GM21825 (cell line): ENCODE data around the gene COX18.
A peak's percentile ranks its signal among the peaks of the same experiment; 100 is the strongest.

Experiments used
- ATAC-seq: cut with Tn5 transposase; IDR thresholded peaks from one replicate; pipeline ENCODE4 v1.9.1; 2021; ENCODE audit warnings: mild to moderate bottlenecking, moderate library complexity; ENCODE audit not compliant: unreplicated experiment

Gene COX18

DNA sequence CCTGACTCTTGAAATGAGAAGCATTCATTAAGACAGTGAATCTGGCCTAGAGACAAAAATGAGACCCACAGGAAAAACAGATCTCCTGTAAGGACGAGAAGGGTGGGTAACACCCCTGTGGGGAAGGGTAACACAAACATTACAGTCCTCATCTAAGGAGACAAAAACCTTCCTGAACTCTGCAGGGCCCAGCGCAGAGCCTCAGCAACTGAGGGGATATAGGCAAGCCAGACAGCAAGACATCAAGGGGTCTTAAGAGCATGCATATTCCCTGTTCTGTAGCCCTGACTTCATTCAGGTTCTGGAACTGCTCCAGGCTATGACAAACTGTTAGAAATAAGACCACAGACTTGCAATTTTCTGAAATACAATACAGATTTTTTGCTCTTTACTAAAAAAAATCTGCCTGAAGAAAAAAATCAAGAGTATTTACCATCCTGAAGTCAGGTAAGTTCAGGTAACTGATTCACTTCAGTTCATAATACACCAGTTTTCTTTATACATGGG lies 15.5 kb downstream of the COX18 start:
- no peak for ATAC-seq

- no peak for ATAC-seq
These were observed 16.4 kb downstream of the COX18 start for GRCh38 chr4:73053076-73053475.

GRCh38 chr4:73051625-73052024 lies 17.9 kb downstream of the COX18 start:
- no peak for ATAC-seq

DNA sequence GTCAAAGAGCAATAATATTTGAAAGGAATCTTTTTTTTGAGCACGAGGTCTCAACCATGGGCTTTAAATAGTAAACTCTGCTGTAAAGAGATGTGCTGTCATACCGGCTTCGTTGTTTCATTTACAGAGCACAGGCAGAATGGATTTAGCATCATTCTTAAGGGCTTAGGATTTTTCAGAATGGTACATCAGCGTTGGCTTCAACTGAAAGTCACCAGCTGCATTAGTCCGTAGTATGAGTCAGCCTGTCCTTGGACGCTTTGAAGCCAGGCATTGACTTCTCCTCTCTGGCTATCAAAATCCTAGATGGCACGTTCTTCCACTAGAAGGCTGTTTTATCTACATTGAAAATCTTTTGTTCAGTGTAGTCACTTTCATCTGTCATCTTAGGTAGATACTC lies 23.6 kb downstream of the COX18 start:
- no peak for ATAC-seq

DNA sequence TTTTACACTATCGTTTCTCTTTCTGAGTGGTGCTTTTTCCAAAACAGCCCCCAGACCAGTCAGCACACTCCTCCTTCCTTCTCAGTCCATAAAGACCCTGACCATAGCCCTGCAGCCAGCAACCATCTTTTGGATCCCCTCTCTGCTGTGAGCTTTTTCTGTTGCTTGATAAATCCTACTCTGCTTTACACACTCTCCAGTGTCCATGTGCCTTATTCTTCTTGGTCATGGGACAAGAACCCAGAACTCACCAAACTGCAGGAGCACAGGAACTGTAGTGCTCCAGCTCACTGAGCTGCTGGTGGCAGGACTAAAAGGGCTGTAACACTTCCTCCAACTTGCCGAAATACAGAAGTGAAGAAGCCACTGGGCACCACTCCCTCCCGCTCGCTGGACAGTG lies 32.5 kb downstream of the COX18 start:
- no peak for ATAC-seq

DNA sequence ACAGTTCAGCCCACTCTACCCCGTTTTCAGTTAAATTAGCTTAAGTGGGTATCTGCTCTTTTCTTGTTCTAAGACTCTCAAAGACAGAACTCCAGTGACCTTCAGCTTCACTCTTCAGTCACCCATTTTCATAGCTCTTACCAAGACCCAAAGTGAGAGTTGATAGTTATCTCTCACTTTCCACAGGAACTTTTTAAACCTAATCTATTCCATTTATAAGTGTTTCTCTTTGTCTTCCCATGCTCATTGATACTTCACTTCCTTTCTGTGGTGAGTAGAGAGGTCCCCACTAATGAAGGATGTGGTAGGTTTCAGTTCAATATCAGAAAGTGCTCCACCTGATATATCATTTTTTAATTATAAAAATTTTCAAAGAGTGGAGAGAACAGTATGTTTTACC lies 33.4 kb downstream of the COX18 start:
- ATAC-seq, result no peak

GRCh38 chr4:73034896-73035295 lies 34.6 kb downstream of the COX18 start:
- no peak for ATAC-seq

GRCh38 chr4:73028621-73029020 lies 40.9 kb downstream of the COX18 start:
- no peak for ATAC-seq

- peak; percentile 53 for ATAC-seq
These were observed 47.9 kb downstream of the COX18 start for GRCh38 chr4:73021634-73022033.

GRCh38 chr4:73019462-73020047 lies 50.0 kb downstream of the COX18 start:
- no peak for ATAC-seq

- ATAC-seq, result no peak
These were observed 50.9 kb downstream of the COX18 start for GRCh38 chr4:73018595-73018994.

GRCh38 chr4:73013310-73013709 lies 56.2 kb downstream of the COX18 start:
- no peak for ATAC-seq

- no peak for ATAC-seq
These were observed 56.8 kb downstream of the COX18 start for GRCh38 chr4:73012673-73013072.

DNA sequence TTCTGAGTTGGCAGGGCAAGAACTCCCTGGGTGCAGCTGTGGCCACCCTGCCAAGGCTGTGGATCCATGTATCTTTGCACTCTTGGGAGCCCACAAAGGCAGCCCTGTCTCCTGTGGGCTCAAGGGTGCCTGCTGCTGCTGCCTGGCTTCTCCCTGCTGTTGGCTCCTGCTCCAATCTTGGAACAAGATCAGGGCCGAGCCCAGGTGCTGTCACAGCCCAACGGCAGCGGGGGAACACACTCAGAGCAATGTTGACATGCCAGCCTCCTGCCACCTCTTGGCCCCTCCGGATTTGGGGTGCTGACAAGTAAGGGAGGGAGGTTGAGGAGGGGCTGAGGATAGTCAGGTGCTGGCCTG lies 57.9 kb downstream of the COX18 start:
- ATAC-seq, result no peak

- no peak for ATAC-seq
These were observed 58.5 kb downstream of the COX18 start for GRCh38 chr4:73010789-73011628.

DNA sequence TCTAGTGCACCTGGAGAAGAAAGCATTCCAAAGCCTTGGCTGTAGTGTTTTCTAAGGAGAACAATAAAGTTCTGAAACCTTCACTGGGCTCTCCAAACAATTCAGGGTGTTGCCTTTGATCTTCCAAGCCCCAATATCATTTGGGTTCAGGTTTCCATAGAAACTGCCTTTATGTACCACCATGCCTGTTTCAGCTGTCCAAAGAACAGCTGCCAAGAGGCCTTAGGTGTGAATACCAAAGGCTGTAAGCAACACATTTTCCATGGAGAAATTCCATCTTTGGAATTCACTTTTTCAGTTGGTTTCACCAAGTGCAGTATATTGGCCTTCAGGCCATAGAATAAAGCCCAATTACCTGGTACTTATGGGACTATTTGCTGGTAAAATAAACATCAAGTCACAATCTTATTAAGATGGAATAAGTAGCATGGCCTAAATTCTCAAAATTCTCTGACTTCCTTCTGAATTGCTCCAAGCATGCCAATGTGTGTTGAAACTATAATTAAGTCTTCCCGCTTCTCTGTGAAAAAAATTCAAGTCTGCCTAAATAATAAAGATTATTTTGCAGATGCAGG lies 61.9 kb downstream of the COX18 start:
- ATAC-seq, result no peak

- ATAC-seq, result no peak
These were observed 63.1 kb downstream of the COX18 start for GRCh38 chr4:73006286-73006990.

DNA sequence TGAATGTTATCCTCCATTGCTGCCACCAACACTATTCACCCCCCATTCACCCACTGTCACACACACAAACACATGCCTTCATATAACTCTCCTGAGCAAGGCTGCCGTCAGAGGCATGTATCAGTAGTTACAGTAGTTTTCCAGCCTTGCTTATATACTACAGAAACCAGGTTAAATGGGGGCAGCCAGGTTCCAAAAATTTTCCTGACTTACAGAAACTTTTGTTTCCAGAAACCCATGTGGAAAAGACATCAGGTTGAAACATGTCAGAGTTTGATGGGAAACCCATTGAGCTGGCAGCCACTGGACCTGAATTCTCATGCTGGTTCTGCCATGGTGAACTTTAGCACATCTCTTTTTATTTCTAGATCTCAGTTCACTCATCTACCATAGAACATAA lies 64.0 kb downstream of the COX18 start:
- ATAC-seq, result no peak
